ENCODE measurements around the gene SYT5. TPM values are rescaled to one million over a fixed set of nuclear protein-coding genes. Genes with fewer than 3 reads are reported as not detected.

Gene SYT5
- total RNA-seq, 2 donors from 2014 or later = 4.3 TPM; not detected in 1

GRCh38 chr19:55176076-55176475, 4.0 kb downstream of the SYT5 start:
- Histone ChIP-seq H3K9me3 (no peaks in the 10 kb centered on the region), H3K27ac (no peak overlapping the region), H3K27me3 (replicated peaks; ENCODE audit: insufficient read depth) (peaks cover 43% of the 10 kb centered on the region), H3K36me3 (no peaks in the 10 kb centered on the region), H3K4me3 (no peak overlapping the region), H3K4me1 (replicated peaks) (no peaks in the 10 kb centered on the region)
- intact Hi-C loops (cut with DNase I) = no loop called here
- 42% methylated on average over 2 of the region's 2 CpGs for WGBS
- TF ChIP-seq POLR2A (IDR thresholded peaks at IDR 0.05) (no peak), POLR2AphosphoS5 (IDR thresholded peaks at IDR 0.05) (no peak), CTCF (IDR thresholded peaks at IDR 0.05) (no peak)
- no peak for DNase-seq (ENCODE audit: low spot score)

GRCh38 chr19:55175117-55175867, 4.8 kb downstream of the SYT5 start:
- Histone ChIP-seq H3K27me3 (replicated peaks; ENCODE audit: insufficient read depth) (peaks cover 37% of the 10 kb centered on the region), H3K36me3 (no peaks in the 10 kb centered on the region), H3K4me1 (replicated peaks) (no peaks in the 10 kb centered on the region), H3K9me3 (no peaks in the 10 kb centered on the region), H3K27ac (no peak overlapping the region), H3K4me3 (no peak overlapping the region)
- DNase-seq (ENCODE audit: low spot score) = no peak
- no peak for TF ChIP-seq CTCF (IDR thresholded peaks at IDR 0.05)
- no peak for TF ChIP-seq POLR2A (IDR thresholded peaks at IDR 0.05)
- TF ChIP-seq POLR2AphosphoS5 (IDR thresholded peaks at IDR 0.05) = no peak
- WGBS = 59% methylated on average over 39 of the region's 43 CpGs
- intact Hi-C loops (cut with DNase I) = no loop called here

GRCh38 chr19:55174425-55175116, 5.5 kb downstream of the SYT5 start:
- H3K4me3 ChIP-seq = no peak overlapping the region

GRCh38 chr19:55173714-55174409, 6.2 kb downstream of the SYT5 start:
- intact Hi-C loops (cut with DNase I) = no loop called here
- DNase-seq (ENCODE audit: low spot score) = no peak

More at GRCh38 chr19:55174425-55175116, 5.5 kb downstream of the SYT5 start:
- DNase-seq (ENCODE audit: low spot score) = no peak
- peaks cover 36% of the 10 kb centered on the region for H3K27me3 ChIP-seq (replicated peaks; ENCODE audit: insufficient read depth)
- no peak overlapping the region for H3K27ac ChIP-seq
- no peaks in the 10 kb centered on the region for H3K4me1 ChIP-seq (replicated peaks)
- intact Hi-C loops (cut with DNase I) = no loop called here
- no peaks in the 10 kb centered on the region for H3K9me3 ChIP-seq
- 54% methylated on average over 21 of the region's 21 CpGs for WGBS
- TF ChIP-seq POLR2A (IDR thresholded peaks at IDR 0.05) (no peak), POLR2AphosphoS5 (IDR thresholded peaks at IDR 0.05) (no peak), CTCF (IDR thresholded peaks at IDR 0.05) (no peak)
- no peaks in the 10 kb centered on the region for H3K36me3 ChIP-seq

More at GRCh38 chr19:55173714-55174409, 6.2 kb downstream of the SYT5 start:
- H3K27me3 ChIP-seq (replicated peaks; ENCODE audit: insufficient read depth) = peaks cover 37% of the 10 kb centered on the region
- no peak for TF ChIP-seq POLR2AphosphoS5 (IDR thresholded peaks at IDR 0.05)
- TF ChIP-seq CTCF (IDR thresholded peaks at IDR 0.05) = no peak
- no peak for TF ChIP-seq POLR2A (IDR thresholded peaks at IDR 0.05)
- no peak overlapping the region for H3K27ac ChIP-seq
- H3K36me3 ChIP-seq = no peaks in the 10 kb centered on the region
- H3K4me1 ChIP-seq (replicated peaks) = no peaks in the 10 kb centered on the region
- peak overlapping the region; percentile 1 to 3 for H3K4me3 ChIP-seq
- WGBS = 2% methylated on average over 35 of the region's 37 CpGs
- no peaks in the 10 kb centered on the region for H3K9me3 ChIP-seq

All from prostate gland (tissue), 2 donors.